Measurements from ENCODE around the gene SCYL1.
A peak's percentile ranks its signal among the peaks of the same experiment; 100 is the strongest.

The SCYL1 gene

GRCh38 chr11:65493367-65494176 is 31.3 kb upstream of the SCYL1 start:
- no peak for DNase-seq

GRCh38 chr11:65496304-65497140 is 28.4 kb upstream of the SCYL1 start:
- peak in 1 of 2 donors; percentile 37 for DNase-seq

- DNase-seq, result peak; percentile 98 to 99
Measured at GRCh38 chr11:65497141-65498041, 27.5 kb upstream of the SCYL1 start.

GRCh38 chr11:65498042-65498726 is 26.7 kb upstream of the SCYL1 start:
- peak; percentile 81 for DNase-seq

- no peak for DNase-seq
Measured at GRCh38 chr11:65498727-65498976, 26.2 kb upstream of the SCYL1 start.

- DNase-seq, result peak; percentile 95 to 97
Measured at GRCh38 chr11:65498977-65499712, 25.7 kb upstream of the SCYL1 start, which contains the start of gene MALAT1. Gene MALAT1 (plus strand): TSS chr11:65499045.

GRCh38 chr11:65499713-65500386 is 25.0 kb upstream of the SCYL1 start:
- peak in 1 of 2 donors; percentile 49 for DNase-seq

GRCh38 chr11:65500387-65501185 is 24.3 kb upstream of the SCYL1 start:
- peak; percentile 51 to 60 for DNase-seq

GRCh38 chr11:65501186-65501471 is 23.8 kb upstream of the SCYL1 start:
- DNase-seq, result no peak

GRCh38 chr11:65501472-65502273 is 23.2 kb upstream of the SCYL1 start:
- peak in 1 of 2 donors; percentile 44 for DNase-seq

- DNase-seq, result no peak
Measured at GRCh38 chr11:65502274-65502554, 22.7 kb upstream of the SCYL1 start.

- peak in 1 of 2 donors; percentile 59 for DNase-seq
Measured at GRCh38 chr11:65502555-65503367, 22.1 kb upstream of the SCYL1 start.

GRCh38 chr11:65503368-65503948 is 21.4 kb upstream of the SCYL1 start:
- peak in 1 of 2 donors; percentile 36 for DNase-seq

GRCh38 chr11:65503949-65504673 is 20.8 kb upstream of the SCYL1 start:
- DNase-seq, result peak in 1 of 2 donors; percentile 45

- DNase-seq, result peak in 1 of 2 donors; percentile 43
Measured at GRCh38 chr11:65504674-65505465, 20.0 kb upstream of the SCYL1 start.

GRCh38 chr11:65505466-65506289 is 19.2 kb upstream of the SCYL1 start:
- DNase-seq, result peak in 1 of 2 donors; percentile 48

All from CD4-positive, alpha-beta T cell treated with Interleukin-4 for 1 hour (primary cell).